GM18858 (cell line): ENCODE results near the gene PTPRC.
A peak's percentile ranks its signal among the peaks of the same experiment; 100 is the strongest.

Source experiments
- ATAC-seq: cut with Tn5 transposase; IDR thresholded peaks from one replicate; pipeline ENCODE4 v1.9.1; 2021; ENCODE audit not compliant: unreplicated experiment

The PTPRC gene

DNA sequence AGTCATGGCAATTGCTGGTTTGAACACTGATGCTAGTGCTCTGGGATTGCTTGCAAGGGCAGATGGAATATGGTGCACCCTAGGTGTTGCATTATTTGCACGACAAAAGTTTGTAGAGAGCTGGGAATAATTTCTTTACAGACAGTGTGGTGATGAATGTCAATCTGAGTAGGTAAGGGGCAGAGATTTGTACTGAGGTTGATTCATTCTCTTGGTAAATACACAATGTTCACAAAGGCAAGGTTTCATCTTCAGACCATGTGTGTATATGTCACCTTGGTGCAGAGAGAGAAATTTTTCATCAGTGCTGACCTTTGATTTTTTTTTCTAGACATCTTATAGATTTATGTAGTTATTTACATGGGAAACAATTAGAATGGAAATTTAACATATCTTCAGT is 5.0 kb downstream of the PTPRC start:
- ATAC-seq = no peak

DNA sequence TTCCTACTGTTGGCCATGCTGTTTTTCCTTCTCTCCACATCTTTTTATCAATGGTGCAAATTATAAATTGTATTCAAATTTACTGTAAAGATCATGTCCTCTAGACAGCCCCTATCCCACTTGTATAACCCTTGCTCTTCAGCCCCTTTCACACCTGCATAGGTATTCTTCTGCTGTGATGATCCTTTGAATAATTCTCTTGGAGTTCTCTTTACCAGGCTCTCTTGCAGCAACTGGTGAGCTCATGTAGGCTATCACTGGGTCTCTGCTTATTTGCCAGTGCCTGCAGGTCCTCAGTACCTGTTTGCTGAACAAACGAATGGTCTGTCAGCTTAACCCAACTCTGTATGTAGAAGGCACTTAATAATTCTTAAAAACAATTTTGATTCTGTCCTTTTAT is 8.2 kb downstream of the PTPRC start:
- ATAC-seq = no peak

- ATAC-seq = no peak
These were observed 9.8 kb downstream of the PTPRC start for GRCh38 chr1:198648592-198648991.

GRCh38 chr1:198649232-198649967 is 10.6 kb downstream of the PTPRC start:
- ATAC-seq = peak; percentile 19

- peak; percentile 35 for ATAC-seq
These were observed 11.1 kb downstream of the PTPRC start for GRCh38 chr1:198649968-198650338.

- no peak for ATAC-seq
These were observed 11.7 kb downstream of the PTPRC start for GRCh38 chr1:198650506-198650905.

GRCh38 chr1:198651650-198652400 is 13.0 kb downstream of the PTPRC start:
- peak; percentile 41 for ATAC-seq

GRCh38 chr1:198653808-198654413 is 15.1 kb downstream of the PTPRC start:
- ATAC-seq = no peak

GRCh38 chr1:198655459-198656121 is 16.8 kb downstream of the PTPRC start:
- no peak for ATAC-seq

- ATAC-seq = no peak
These were observed 17.7 kb downstream of the PTPRC start for GRCh38 chr1:198656500-198656932.

- ATAC-seq = peak; percentile 31
These were observed 18.8 kb downstream of the PTPRC start for GRCh38 chr1:198657550-198658064.

DNA sequence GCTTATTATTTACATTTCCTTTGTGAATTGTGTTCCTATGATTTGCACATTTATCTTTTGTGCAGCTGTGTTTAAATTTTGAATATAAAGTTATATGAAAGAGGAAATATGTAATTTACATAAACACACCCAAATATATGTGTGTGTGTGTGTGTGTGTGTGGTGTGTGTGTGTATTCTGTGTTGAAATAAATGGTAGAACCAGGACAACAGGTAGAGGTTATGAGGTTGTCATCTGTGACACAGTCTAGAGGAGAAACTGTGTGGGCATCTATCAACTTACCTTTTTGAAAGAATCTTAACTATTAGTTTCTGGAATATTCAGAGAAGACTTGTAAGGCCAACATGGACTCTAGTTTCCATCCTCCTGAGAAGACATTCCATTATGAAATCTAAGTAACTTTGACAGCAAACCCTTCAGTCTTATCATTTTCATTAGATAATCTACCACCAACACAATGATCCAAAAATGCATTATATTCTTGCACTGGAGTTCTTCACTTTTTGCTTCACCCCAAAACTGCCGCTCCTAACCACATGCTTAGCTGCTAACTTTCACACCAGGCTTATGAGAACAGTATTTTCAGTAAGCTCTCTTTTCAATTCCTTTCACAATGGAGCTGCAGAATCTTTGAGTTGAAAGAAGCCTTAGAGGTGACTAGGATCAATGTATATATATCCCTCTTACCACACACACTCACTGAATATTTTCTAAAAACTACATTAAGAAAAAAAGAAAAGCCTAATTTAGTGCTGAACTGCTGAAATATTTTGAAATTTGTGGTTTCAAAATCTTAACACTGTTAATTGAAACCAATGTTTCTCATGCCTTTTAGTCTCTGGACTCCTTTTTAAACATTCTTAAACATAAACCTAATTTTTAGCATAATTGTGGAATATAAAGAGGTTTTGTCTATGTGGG is 21.8 kb downstream of the PTPRC start:
- ATAC-seq = peak; percentile 27

DNA sequence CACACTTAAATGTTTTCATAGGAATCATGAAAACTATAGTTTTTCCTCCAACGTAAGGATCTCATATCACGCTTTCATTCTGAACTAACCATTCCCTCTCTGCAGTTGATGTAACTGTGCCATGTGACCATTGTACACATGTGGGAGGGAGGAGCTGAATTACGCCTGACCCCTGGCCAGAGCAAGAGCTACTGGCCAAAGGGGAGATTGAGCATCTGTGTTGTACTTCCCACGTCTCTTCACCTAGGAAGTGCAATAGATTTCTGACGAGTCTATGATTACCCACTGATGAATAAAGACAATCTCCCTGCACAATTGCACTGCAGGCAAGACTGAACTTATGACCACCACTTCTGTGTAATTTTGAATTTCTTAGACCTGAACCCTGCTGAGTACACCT is 24.0 kb downstream of the PTPRC start:
- ATAC-seq = no peak

DNA sequence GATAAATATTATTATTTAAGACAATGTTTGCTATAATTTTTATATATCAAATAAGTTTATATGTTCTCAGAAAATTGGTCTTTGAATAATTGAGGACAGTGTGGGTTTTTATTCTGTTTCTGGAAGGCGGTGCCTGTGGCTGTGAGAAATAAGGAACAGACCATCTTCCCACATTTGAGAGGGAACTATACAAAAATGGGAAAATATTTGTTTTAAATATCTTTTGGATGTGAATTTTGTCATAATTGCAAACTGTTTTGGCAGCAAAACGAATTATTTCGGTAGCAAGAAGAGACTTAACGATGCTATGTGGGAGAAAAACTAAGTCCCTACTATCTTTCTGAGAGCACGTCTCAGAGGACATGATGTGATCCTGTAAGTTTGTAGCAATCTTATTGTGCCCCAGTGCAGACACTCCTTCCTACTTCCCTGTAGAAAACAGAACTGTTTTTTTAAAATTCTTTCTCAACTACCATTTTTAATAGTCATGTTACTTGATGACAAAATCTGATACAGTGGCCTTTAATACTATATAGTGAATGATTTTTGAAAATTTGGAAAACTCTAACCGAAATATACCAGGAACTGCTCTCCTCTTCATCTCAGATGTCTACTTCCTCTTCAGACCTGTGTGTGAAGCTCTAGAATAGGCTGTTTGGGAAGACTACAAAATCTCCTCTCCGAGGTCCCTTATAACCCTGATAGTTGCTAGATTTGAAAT is 25.4 kb downstream of the PTPRC start:
- no peak for ATAC-seq

DNA sequence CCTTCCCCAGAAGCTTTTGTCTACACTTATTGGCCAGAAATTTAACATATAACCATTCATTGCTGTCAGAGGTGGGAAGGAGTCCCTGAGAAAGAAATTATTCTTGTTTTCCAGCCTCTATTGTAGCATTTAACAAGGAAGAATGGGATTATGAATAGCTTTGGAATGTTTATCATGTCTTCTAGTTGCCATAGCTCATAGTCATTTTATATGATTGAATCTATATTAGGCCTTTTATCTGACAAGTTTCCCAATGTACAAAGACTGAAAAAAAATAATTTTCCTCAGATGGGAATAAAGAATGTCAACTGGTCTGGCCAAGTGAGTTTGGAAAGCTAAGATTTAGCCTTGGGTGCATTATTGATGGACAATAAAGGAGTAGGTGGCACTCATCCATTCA is 28.3 kb downstream of the PTPRC start:
- ATAC-seq = no peak

GRCh38 chr1:198667807-198668206 is 29.0 kb downstream of the PTPRC start:
- ATAC-seq = no peak

DNA sequence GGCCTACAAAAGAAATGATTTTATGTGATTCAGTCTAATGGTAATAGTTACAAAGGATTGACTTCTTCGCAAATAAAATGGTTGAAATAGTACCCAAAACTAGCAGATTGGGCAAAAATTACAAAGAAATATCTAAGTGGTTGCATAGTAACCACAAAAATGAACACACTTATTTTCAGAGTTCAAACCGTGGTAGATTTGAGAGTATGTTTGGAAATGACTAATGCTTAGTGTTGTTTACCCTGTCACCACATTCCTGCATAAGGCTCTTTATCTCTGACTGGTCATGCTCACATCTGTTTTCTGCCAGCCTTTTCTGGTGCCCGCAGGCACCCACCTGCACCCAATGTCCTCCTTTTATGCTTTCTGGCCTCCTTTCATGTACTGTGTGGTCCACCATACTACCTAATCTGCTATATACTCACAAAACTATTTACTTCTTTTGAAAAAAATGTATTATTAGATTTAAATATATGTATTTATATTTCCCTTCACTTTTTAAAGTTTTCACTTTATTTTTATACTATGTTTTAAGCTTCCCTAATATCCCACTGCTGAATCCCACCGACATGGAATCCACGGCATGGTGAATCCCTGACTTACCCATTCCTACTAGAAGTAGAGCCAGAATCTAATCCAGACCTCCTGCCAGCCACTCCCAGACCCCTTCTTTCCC is 30.3 kb downstream of the PTPRC start:
- ATAC-seq = peak; percentile 89

DNA sequence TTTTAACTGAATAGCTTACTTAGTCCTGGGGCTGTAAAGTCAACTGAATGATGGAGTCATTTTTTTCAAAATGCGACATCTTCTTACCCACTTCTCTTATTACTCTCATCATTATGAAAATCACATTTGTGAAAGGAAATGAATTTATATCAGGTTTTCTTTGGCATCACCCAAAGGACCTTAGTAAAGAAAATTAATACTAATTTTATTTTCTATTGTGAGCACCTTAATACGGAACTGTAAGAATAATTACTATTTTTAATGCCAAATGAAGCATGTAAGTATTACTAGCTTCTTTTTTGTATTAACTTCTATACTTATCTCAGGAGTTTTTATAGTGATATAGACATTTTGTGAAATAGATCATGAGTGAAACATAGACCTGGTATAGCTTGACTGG is 30.9 kb downstream of the PTPRC start:
- no peak for ATAC-seq

GRCh38 chr1:198671136-198671535 is 32.3 kb downstream of the PTPRC start:
- peak; percentile 30 for ATAC-seq
